Activated naive CD4-positive, alpha-beta T cell treated with anti-CD3 and anti-CD28 coated beads for 36 hours (primary cell): ENCODE measurements around the gene ADGRA3. TPM values are rescaled to one million over a fixed set of nuclear protein-coding genes. Genes with fewer than 3 reads are reported as not detected.
A peak's percentile ranks its signal among the peaks of the same experiment; 100 is the strongest.

ENCODE experiments used
- CTCF ChIA-PET: fragments of 350-600 bp; sonication (Branson Sonifier 250); formaldehyde crosslinking; loops from one replicate; lab custom pipeline; 2021; ENCODE audit warnings: antibody characterized with exemption; lab: Charles Lee
- DNase-seq: peaks from one replicate; pipeline ENCODE4 v3.0.0-alpha.2; 2020
- H3K27ac Mint-ChIP-seq: one replicate; pipeline ENCODE4 v1.8.0; 2021; ENCODE audit warnings: mild to moderate bottlenecking, mixed read lengths
- H3K27me3 Mint-ChIP-seq: one replicate; pipeline ENCODE4 v1.8.0; 2021; ENCODE audit warnings: low read depth, mixed read lengths
- H3K36me3 Mint-ChIP-seq: one replicate; pipeline ENCODE4 v1.8.0; 2021; ENCODE audit warnings: low read depth, mixed read lengths
- H3K4me1 Mint-ChIP-seq: one replicate; pipeline ENCODE4 v1.8.0; 2021; ENCODE audit warnings: low read depth, mixed read lengths
- H3K4me3 Mint-ChIP-seq: one replicate; pipeline ENCODE4 v1.8.0; 2021; ENCODE audit warnings: mild to moderate bottlenecking, moderate library complexity, mixed read lengths
- H3K9me3 Mint-ChIP-seq: one replicate; pipeline ENCODE4 v1.8.0; 2021; ENCODE audit warnings: mixed read lengths
- intact Hi-C: fragments of 100-400 bp; cut with micrococcal nuclease; formaldehyde crosslinking; loops from one replicate; pipeline ENCODE4 v1.15.1; 2023
- total RNA-seq, 2 experiments: library from RNA; stranded (reverse); gene quantifications; one replicate each; pipeline ENCODE4 v1.2.3, GENCODE V29; 2021

Gene ADGRA3, protein sequence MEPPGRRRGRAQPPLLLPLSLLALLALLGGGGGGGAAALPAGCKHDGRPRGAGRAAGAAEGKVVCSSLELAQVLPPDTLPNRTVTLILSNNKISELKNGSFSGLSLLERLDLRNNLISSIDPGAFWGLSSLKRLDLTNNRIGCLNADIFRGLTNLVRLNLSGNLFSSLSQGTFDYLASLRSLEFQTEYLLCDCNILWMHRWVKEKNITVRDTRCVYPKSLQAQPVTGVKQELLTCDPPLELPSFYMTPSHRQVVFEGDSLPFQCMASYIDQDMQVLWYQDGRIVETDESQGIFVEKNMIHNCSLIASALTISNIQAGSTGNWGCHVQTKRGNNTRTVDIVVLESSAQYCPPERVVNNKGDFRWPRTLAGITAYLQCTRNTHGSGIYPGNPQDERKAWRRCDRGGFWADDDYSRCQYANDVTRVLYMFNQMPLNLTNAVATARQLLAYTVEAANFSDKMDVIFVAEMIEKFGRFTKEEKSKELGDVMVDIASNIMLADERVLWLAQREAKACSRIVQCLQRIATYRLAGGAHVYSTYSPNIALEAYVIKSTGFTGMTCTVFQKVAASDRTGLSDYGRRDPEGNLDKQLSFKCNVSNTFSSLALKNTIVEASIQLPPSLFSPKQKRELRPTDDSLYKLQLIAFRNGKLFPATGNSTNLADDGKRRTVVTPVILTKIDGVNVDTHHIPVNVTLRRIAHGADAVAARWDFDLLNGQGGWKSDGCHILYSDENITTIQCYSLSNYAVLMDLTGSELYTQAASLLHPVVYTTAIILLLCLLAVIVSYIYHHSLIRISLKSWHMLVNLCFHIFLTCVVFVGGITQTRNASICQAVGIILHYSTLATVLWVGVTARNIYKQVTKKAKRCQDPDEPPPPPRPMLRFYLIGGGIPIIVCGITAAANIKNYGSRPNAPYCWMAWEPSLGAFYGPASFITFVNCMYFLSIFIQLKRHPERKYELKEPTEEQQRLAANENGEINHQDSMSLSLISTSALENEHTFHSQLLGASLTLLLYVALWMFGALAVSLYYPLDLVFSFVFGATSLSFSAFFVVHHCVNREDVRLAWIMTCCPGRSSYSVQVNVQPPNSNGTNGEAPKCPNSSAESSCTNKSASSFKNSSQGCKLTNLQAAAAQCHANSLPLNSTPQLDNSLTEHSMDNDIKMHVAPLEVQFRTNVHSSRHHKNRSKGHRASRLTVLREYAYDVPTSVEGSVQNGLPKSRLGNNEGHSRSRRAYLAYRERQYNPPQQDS (N-terminal part only)
- 10 to 100 TPM in 1 of 2 experiments, 1 to 10 TPM in 1; 9.9 to 11.0 TPM for total RNA-seq

DNA sequence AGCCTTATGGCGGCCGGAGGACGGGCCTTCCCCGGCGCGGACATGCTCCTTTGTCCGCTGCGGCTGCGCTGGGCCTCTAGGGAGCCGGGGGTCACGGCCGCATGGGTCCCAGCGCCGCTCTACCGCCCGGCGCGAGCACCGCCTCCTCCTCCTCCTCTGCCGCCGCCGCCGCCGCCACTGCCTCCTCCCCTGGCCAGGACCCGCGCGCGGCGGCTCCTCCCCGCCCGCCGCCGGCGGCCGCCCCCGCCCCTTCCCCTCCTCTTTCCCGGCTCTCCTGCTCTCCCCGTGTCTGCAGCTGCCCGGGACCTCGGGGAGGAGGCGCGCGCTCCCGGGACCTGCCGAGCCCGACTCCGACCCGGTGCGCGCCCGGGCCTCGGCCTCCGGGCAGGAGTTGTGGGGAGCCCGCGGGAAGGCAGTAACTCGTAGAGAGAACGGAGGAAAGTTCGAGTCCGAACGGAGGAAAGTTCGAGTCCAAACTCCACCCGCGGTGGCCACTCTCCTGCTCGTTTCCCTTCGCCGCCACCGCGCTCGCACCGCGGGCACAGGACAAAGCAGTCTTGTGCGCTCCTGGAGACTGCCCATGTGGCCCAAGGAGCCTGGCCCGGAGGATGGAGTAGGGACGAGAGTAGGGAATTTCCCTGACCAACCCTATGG is at the start of gene ADGRA3:
ADGRA3 (minus strand) TSS at position 179 of the 654 bp plus-strand sequence. CDS start 282 bp downstream, outside the sequence.
- peak within 1 kb of the TSS; percentile 97 for H3K4me3 Mint-ChIP-seq
- peak; percentile 49 for DNase-seq
- intact Hi-C loops, result loop anchor here (1.0 to 5.0 kb wide), 4 partner anchors 72 to 156 kb away; no protein-coding TSS in a partner anchor
- peaks cover 5% of the 10 kb centered on the region for H3K36me3 Mint-ChIP-seq
- H3K4me1 Mint-ChIP-seq, result peaks cover 12% of the 10 kb centered on the region
- peak within 1 kb of the TSS; percentile 77 for H3K27ac Mint-ChIP-seq
- CTCF ChIA-PET, result interaction anchor here (1.6 kb wide), 1 partner anchor 14 kb away, joined by 6 read pairs; no protein-coding TSS in a partner anchor
- no peaks in the 10 kb centered on the region for H3K9me3 Mint-ChIP-seq
- peaks cover 9% of the 10 kb centered on the region for H3K27me3 Mint-ChIP-seq

DNA sequence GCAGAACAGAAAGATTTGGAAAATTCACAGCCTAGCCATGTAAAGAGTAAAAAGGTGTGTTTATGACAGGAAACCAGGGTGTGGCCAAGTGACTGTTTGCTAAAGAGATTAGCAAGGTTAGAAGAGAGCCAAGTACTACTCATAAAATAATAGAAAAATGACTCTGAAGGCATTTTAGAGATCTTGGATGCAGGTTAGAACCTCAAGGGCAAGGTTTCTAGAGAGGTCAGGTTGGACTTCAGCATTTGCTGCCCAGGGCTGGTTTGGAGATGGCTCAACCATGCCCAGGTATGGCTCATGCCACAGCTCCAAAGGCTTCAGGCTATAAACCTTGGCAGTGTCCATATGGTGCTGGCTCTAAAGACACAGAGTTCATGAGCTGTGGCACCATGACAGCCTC is 40.6 kb upstream of the ADGRA3 start:
- CTCF ChIA-PET, result no interaction called here
- Mint-ChIP-seq H3K9me3 (no peaks in the 10 kb centered on the region), H3K27ac (no peak overlapping the region), H3K27me3 (no peaks in the 10 kb centered on the region), H3K4me1 (no peaks in the 10 kb centered on the region), H3K4me3 (no peak overlapping the region), H3K36me3 (no peaks in the 10 kb centered on the region)
- intact Hi-C loops, result no loop called here
- no peak for DNase-seq

DNA sequence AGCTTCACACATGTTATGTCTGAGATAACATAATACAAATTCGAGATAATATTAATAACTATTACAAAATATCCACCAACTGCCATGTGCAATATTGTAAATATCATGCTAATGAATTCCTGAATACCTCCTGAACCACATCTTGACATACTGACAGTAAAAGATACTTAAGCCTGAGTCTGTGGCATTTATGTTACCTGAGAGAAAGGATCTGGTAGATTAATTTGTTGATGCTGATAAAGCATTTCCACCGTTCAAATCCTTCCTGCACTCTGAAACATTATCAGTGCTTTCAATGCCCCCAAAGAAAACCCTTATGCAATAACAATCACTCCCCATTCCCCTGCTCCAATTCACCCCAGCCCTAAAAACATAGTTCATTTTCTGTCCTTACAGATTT is 38.8 kb upstream of the ADGRA3 start:
- CTCF ChIA-PET, result interaction anchor here (0.7 kb wide), 1 partner anchor 144 kb away, joined by 4 read pairs; no protein-coding TSS in a partner anchor
- H3K27ac Mint-ChIP-seq, result no peak overlapping the region
- no peak for DNase-seq
- no peaks in the 10 kb centered on the region for H3K27me3 Mint-ChIP-seq
- no peaks in the 10 kb centered on the region for H3K36me3 Mint-ChIP-seq
- H3K4me3 Mint-ChIP-seq, result no peak overlapping the region
- H3K9me3 Mint-ChIP-seq, result no peaks in the 10 kb centered on the region
- intact Hi-C loops, result no loop called here
- H3K4me1 Mint-ChIP-seq, result no peaks in the 10 kb centered on the region

DNA sequence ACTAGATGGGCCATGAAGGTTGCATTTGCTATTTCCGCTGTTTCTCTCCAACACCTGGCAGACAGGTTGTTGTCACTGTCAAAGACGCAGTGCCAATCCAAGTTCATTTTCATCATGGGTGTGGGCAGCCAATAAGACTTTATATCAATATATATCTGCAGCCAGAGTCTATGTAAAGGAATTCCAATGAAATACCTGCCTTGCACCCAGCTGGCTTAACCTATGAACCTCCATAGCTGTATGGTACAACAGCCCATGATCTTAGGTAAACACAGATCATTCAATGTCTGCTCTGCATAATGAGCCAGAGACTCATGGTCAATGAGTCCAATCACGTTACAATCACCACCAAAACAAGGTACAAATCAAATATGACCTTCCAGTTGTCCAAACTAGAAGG is 37.7 kb upstream of the ADGRA3 start:
- intact Hi-C loops, result no loop called here
- Mint-ChIP-seq H3K27me3 (no peaks in the 10 kb centered on the region), H3K4me3 (no peak overlapping the region), H3K9me3 (no peaks in the 10 kb centered on the region), H3K27ac (no peak overlapping the region), H3K4me1 (no peaks in the 10 kb centered on the region), H3K36me3 (no peaks in the 10 kb centered on the region)
- no peak for DNase-seq
- CTCF ChIA-PET, result interaction anchor here (0.6 kb wide), 1 partner anchor 16 kb away, joined by 3 read pairs; no protein-coding TSS in a partner anchor

DNA sequence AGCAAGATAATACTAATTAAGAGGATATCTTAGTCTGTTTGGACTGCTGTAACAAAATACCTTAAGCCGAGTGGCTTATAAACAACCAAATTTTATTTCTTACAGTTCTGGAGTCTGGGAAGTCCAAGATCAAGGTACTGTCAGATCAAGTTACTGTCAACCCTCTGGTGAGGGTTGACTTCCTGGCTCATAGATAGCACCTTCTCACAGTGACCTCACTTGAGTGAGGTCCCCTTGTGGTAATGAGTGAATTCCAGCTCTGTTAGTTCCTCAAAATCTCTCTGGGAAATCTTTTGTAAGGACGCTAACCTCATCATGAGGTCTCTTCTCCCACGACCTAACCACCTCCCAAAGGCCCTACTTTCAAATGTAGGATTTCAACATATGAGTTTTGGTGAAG is 36.9 kb upstream of the ADGRA3 start:
- CTCF ChIA-PET, result interaction anchor here (0.6 kb wide), 1 partner anchor 16 kb away, joined by 3 read pairs; no protein-coding TSS in a partner anchor
- Mint-ChIP-seq H3K27ac (no peak overlapping the region), H3K36me3 (no peaks in the 10 kb centered on the region), H3K9me3 (no peaks in the 10 kb centered on the region), H3K4me1 (no peaks in the 10 kb centered on the region), H3K27me3 (no peaks in the 10 kb centered on the region), H3K4me3 (no peak overlapping the region)
- DNase-seq, result no peak
- intact Hi-C loops, result no loop called here

DNA sequence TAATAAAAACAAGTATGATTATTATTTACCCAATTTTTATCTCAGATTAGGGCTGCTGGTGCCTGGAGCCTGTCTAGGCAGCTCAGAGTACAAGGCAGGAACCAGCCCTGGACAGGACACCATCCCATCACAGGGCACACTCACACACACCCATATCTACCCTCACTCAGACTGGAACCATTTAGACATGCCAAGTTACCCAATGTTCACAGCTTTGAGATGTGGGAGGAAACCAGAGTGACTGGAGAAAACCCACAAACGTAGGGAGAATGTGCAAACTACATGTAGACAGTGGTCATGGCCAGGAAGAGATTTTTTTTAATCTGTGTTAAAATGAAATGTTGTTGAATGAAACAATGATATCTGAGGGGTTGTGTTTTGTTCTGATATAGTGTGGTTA is 35.7 kb upstream of the ADGRA3 start:
- intact Hi-C loops, result no loop called here
- peaks cover 5% of the 10 kb centered on the region for H3K9me3 Mint-ChIP-seq
- no peaks in the 10 kb centered on the region for H3K4me1 Mint-ChIP-seq
- H3K36me3 Mint-ChIP-seq, result peaks cover 3% of the 10 kb centered on the region
- H3K4me3 Mint-ChIP-seq, result no peak overlapping the region
- CTCF ChIA-PET, result interaction anchor here (0.6 kb wide), 1 partner anchor 762 kb away, joined by 3 read pairs; no protein-coding TSS in a partner anchor
- no peak for DNase-seq
- H3K27me3 Mint-ChIP-seq, result no peaks in the 10 kb centered on the region
- H3K27ac Mint-ChIP-seq, result no peak overlapping the region

DNA sequence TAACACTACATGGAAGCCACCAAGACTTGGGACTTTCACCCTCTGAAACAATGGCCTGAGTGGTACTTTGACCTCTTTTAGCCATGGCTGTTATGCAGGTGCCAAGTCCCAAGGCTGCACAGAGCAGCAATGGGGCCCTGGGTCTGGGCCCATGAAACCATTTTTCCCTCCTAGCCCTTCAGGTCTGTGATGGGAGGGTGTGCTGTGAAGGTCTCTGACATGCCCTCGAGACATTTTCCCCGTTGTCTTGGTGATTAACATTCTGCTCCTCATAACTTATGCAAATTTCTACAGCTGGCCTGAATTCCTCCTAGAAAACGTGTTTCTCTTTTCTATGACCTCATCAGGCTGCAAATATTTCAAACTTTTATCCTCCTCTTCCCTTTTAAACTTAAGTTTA is 30.4 kb upstream of the ADGRA3 start:
- Mint-ChIP-seq H3K27me3 (no peaks in the 10 kb centered on the region), H3K9me3 (peaks cover 19% of the 10 kb centered on the region), H3K4me1 (no peaks in the 10 kb centered on the region), H3K4me3 (no peak overlapping the region), H3K36me3 (peaks cover 8% of the 10 kb centered on the region), H3K27ac (no peak overlapping the region)
- no peak for DNase-seq
- intact Hi-C loops, result no loop called here
- CTCF ChIA-PET, result no interaction called here

DNA sequence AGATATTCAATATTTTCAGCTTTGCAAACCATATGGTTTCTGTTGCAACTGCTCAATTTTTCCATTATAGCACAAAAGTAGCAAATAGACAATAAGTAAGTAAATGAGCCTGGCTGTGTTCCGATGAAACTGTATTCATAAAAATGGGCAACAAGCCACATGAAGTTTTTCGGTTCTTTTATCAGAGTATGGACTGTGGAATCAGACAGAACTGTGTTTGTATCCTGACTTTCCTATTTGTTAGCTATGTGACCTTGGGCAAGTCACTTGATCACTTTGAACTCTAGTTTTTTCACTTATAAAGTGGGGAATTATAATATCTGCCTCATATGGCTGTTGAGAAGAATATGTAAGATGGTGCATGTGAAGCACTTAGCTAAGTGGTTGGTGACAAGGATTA is 23.4 kb upstream of the ADGRA3 start:
- Mint-ChIP-seq H3K36me3 (no peaks in the 10 kb centered on the region), H3K4me3 (no peak overlapping the region), H3K27me3 (no peaks in the 10 kb centered on the region), H3K4me1 (no peaks in the 10 kb centered on the region), H3K27ac (no peak overlapping the region), H3K9me3 (peaks cover 8% of the 10 kb centered on the region)
- no peak for DNase-seq
- CTCF ChIA-PET, result interaction anchor here (0.8 kb wide), 1 partner anchor 9 kb away, joined by 3 read pairs; no protein-coding TSS in a partner anchor
- intact Hi-C loops, result no loop called here

DNA sequence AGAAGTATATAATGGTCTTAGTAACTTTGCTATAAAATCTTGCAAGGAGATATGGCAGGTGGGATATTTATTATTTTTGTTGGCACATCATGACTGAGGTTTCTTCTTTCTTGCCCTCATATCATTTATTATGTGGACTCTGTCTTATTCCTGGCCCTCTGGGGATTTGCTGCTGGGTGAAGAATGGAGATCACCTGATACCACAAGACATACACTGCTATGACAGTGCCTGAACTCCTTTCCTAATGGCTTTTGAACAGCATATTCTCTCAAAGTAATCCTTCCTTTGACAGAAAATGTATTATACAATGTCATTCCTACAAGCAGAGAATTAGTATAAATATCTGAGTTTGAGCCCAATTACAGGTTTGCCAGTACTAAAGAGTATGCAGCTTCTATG is 22.0 kb upstream of the ADGRA3 start:
- intact Hi-C loops, result no loop called here
- CTCF ChIA-PET, result no interaction called here
- Mint-ChIP-seq H3K4me3 (no peak overlapping the region), H3K27ac (no peak overlapping the region), H3K36me3 (no peaks in the 10 kb centered on the region), H3K27me3 (no peaks in the 10 kb centered on the region), H3K4me1 (no peaks in the 10 kb centered on the region), H3K9me3 (peaks cover 17% of the 10 kb centered on the region)
- no peak for DNase-seq

DNA sequence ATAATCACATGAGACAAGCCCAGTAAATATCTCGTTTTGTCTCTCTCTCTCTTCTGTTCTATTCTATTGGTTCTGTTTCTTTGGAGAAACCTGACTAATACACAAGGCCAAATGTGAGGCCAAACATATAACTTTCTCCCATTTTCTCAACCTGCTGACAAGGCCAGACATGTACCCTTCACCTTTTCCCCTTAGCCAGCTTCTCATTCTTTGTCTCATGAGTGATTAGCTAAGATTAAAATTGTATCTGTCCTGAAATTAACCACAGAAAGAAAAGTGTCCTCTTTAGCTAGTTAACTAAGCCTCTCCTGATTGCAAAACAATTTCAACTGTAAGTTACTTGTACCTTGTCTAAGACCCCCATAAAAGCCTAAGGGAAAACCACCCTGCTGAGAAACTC is 18.5 kb upstream of the ADGRA3 start:
- DNase-seq, result no peak
- intact Hi-C loops, result no loop called here
- CTCF ChIA-PET, result no interaction called here
- Mint-ChIP-seq H3K27me3 (no peaks in the 10 kb centered on the region), H3K27ac (no peak overlapping the region), H3K4me1 (no peaks in the 10 kb centered on the region), H3K9me3 (peaks cover 17% of the 10 kb centered on the region), H3K36me3 (no peaks in the 10 kb centered on the region), H3K4me3 (no peak overlapping the region)

DNA sequence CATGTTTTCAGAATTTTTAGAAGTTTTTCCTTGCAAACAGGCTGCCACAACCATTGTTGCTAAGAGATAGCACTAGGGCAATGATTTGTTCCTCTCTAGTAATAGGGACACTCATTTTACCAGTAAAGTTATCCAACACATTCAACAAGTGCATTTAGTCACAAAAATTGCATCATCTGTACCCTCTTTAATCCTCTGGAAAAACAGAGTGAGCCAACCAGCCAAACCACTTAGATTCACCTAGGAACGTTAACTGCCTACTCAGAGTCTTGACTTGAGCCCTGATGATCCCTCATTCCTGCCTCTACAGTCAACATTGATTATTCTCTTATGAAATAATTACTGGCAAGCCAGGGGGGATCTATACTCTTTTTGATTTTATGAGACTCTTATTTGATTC is 17.0 kb upstream of the ADGRA3 start:
- H3K4me1 Mint-ChIP-seq, result no peaks in the 10 kb centered on the region
- CTCF ChIA-PET, result interaction anchor here (0.7 kb wide), 1 partner anchor 157 kb away, joined by 4 read pairs; no protein-coding TSS in a partner anchor
- H3K27ac Mint-ChIP-seq, result no peak overlapping the region
- H3K9me3 Mint-ChIP-seq, result peaks cover 17% of the 10 kb centered on the region
- H3K27me3 Mint-ChIP-seq, result no peaks in the 10 kb centered on the region
- H3K36me3 Mint-ChIP-seq, result no peaks in the 10 kb centered on the region
- no peak overlapping the region for H3K4me3 Mint-ChIP-seq
- intact Hi-C loops, result no loop called here
- no peak for DNase-seq
